Kidney (tissue), 14 donors: ENCODE results near the gene VWF. TPM values are rescaled to one million over a fixed set of nuclear protein-coding genes. Genes with fewer than 3 reads are reported as not detected.

Experiments
- DNase-seq, 5 donors: peaks; one replicate each; pipeline ENCODE4 v3.0.0-alpha.2; 2013 to 2020
- FAIRE-seq: peaks from 2 replicates; lab custom pipeline; 2012; peaks lifted over from hg19 to GRCh38; lab: Jason Lieb, UNC
- H3K27ac ChIP-seq, 2 donors: one replicate each; pipeline ENCODE4 v1.7.0; 2013; ENCODE audit warnings: low read depth in 2 of 2, low read length in 2 of 2, inconsistent platforms in 1 of 2
- H3K27me3 ChIP-seq: one replicate; pipeline ENCODE4 v1.7.1; 2013; ENCODE audit warnings: low read length, inconsistent platforms; ENCODE audit not compliant: control insufficient read depth, insufficient read depth
- H3K36me3 ChIP-seq, 3 donors: one replicate each; pipeline versions ENCODE4 v1.7.0 to v1.7.1; 2013; ENCODE audit warnings: low read length in 3 of 3, control low read depth in 1 of 3, inconsistent platforms in 1 of 3; ENCODE audit not compliant: insufficient read depth in 3 of 3, control insufficient read depth in 2 of 3
- H3K4me1 ChIP-seq, 3 donors: one replicate each; pipeline versions ENCODE4 v1.7.0 to v1.7.1; 2013; ENCODE audit warnings: low read length in 3 of 3, inconsistent platforms in 1 of 3, low read depth in 1 of 3; ENCODE audit not compliant: control insufficient read depth in 2 of 3, insufficient read depth in 2 of 3
- H3K4me3 ChIP-seq, 3 donors: one replicate each; pipeline versions ENCODE4 v1.7.0 to v1.8.1; 2013; ENCODE audit warnings: low read length in 3 of 3, control low read depth in 1 of 3, inconsistent platforms in 1 of 3
- H3K9ac ChIP-seq, 3 donors: one replicate each; pipeline versions ENCODE4 v1.7.0 to v1.7.1; 2013; ENCODE audit warnings: low read length in 3 of 3, control low read depth in 1 of 3, inconsistent platforms in 1 of 3
- H3K9me3 ChIP-seq, 3 donors: one replicate each; pipeline versions ENCODE4 v1.7.0 to v1.7.1; 2013; ENCODE audit warnings: low read length in 3 of 3, control low read depth in 1 of 3, inconsistent platforms in 1 of 3; ENCODE audit not compliant: control insufficient read depth in 2 of 3, insufficient read depth in 1 of 3
- intact Hi-C: fragments of 100-400 bp; cut with DNase I; formaldehyde crosslinking; loops from one replicate; pipeline ENCODE4 v1.11.1; 2022
- polyA plus RNA-seq: library from polyadenylated mRNA; stranded (reverse); fragments of 350-450 nt; fragmentation: Illumina TruSeq; extraction: RNeasy Lipid Tissue Mini Kit (QIAGEN cat#74804); gene quantifications from one replicate; pipeline ENCODE4 v1.2.3, GENCODE V29; 2014; ENCODE audit warnings: low read depth, low replicate concordance; ENCODE audit not compliant: insufficient read depth
- total RNA-seq: library from RNA; stranded (reverse); fragmentation: NEBNext Ultra II Directional; extraction: Animal tissue kit (Norgen Biotek cat#: 25700); gene quantifications from one replicate; pipeline ENCODE4 v1.2.1, GENCODE V29; 2021
- TF ChIP-seq, protein P1 (sequence below): IDR thresholded peaks from 3 replicates; pipeline ENCODE4 v1.5.1; 2012; ENCODE audit warnings: mild to moderate bottlenecking, moderate library complexity, borderline replicate concordance; ENCODE audit not compliant: insufficient read depth; ENCODE audit errors: extremely low read depth
- donor health status: control.
- donor health status: control.
- donor health status: control.
- donor health status: control.
- donor health status: control.
- donor health status: DM: yes; HTN: yes; CAD: no.
- donor health status: Normal renal cell carcinoma (clear cell type).

VWF gene
- total and polyA plus RNA-seq, 2 donors from 2014 or later: 9.6 to 183 TPM

DNA sequence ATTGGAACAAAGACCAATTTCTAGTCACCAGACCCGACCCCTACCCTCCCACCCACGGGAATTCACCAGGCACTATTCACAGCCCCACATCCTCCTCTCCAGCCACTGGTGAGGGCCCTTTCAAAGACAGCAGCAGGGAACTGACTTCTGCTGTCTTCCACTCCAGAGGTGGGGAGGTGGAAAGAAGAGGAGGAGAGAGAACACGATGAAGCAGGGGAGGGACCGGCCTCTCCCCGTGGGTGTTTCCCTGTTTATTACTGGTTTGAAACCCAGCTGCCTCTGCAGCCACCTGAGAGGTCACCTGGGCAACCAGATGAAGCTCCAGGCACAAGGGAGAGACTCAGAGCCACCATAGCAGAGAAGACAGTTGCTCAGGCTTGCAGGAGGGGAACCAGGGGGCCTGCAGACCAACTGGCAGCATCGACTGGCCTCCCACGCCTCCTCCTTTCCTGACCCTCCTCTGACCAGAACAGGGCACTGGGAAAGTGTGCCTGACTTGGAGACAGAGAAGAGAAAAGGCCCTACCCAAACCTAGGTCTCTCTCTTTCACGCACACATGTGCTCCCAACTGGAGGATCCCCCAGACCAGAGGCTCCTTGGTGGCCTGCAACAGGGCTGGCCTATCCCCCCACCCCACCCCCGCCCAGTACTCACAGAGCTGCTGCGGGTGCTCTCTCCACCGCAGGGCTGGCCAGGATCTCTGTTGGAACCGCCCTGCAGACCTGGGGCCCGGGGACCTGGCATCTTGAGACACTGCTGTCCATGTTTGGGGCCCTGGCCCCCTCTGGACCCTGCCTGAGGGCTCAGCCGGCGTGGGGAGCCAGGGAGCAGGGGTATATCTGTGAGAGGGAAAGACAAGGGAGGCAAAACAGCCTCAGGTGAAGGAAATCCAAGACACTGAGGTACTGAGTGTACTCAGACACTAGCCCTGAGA, 202.2 kb downstream of the VWF start:
- no peak for FAIRE-seq
- Histone ChIP-seq H3K9me3 (no peaks in the 10 kb centered on the region), H3K27ac (no peak overlapping the region), H3K27me3 (no peaks in the 10 kb centered on the region), H3K36me3 (no peaks in the 10 kb centered on the region), H3K4me1 (no peaks in the 10 kb centered on the region), H3K9ac (no peak overlapping the region), H3K4me3 (no peak overlapping the region)
- intact Hi-C loops: no loop called here
- DNase-seq: peak in 4 of 5 donors; percentile 43 to 63 (median 56)
- TF ChIP-seq, protein P1, sequence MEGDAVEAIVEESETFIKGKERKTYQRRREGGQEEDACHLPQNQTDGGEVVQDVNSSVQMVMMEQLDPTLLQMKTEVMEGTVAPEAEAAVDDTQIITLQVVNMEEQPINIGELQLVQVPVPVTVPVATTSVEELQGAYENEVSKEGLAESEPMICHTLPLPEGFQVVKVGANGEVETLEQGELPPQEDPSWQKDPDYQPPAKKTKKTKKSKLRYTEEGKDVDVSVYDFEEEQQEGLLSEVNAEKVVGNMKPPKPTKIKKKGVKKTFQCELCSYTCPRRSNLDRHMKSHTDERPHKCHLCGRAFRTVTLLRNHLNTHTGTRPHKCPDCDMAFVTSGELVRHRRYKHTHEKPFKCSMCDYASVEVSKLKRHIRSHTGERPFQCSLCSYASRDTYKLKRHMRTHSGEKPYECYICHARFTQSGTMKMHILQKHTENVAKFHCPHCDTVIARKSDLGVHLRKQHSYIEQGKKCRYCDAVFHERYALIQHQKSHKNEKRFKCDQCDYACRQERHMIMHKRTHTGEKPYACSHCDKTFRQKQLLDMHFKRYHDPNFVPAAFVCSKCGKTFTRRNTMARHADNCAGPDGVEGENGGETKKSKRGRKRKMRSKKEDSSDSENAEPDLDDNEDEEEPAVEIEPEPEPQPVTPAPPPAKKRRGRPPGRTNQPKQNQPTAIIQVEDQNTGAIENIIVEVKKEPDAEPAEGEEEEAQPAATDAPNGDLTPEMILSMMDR: no peak

DNA sequence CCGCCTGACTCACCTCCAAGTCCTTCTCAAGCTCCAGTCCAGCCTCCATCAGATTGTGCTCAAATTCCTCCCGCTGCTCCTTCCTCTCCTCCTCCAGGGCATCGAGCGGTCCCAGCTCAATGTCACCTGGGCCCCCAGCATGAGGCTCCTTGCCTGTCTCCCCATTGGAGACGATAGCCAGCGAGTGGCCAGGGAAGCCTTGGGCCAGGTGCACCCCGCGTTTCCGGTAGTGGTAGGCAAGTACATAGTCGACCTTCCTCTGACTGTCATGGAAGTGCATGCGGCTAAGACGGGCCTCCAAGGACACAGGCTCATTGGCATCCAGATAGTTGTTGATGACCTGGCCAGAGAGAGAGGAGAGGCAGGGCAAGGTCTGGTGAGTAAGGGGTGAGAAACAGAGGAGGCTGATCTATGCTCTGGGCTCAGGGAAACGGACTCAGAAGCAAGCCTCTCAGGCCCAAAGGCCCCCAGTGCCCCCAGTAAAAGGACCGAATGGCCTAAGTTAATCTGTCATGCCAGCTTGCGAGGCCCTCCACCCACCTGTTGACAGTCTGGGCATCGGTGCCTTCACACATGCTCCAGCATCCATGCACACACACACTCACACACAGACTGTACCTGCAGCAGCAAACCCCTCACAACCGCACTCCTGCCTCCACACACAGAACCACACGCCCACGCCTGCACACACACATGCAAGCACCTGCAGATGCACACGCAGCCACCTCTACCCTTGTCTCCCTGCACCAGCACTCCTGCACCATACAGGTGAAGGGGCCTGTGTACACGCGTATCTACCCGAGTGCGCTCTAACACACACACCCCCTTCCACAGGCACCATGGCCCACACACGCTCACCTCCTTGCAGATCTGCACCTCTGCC, 203.2 kb downstream of the VWF start:
- Histone ChIP-seq H3K36me3 (no peaks in the 10 kb centered on the region), H3K27ac (no peak overlapping the region), H3K9me3 (no peaks in the 10 kb centered on the region), H3K9ac (no peak overlapping the region), H3K4me3 (no peak overlapping the region), H3K27me3 (no peaks in the 10 kb centered on the region), H3K4me1 (no peaks in the 10 kb centered on the region)
- TF ChIP-seq, protein P1: no peak
- intact Hi-C loops: no loop called here
- FAIRE-seq (no peak), DNase-seq (no peak)

DNA sequence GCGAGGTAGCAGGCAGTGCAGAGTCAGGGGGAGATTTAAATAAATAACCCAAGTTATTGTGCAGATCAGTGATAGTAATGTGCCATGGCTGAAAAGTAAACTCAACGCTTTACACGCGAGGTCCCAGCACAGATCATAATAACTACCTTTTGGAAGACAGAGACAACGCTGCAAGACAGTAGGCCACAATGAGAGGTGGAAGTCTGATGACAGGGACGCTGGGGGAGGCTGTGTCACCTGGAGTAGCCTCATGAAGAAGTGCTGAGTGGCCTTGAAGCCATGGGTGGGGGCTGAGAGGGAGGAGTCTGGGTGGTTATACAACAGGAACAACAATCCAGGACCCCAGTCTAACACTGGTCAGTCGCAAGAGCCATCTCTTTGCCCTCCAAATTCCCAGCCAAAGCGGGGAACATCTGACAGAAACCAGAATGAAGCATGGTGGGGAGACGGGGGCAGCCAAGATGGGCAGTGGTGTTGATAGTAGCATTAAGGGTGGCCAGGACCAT, 207.6 kb downstream of the VWF start:
- no peaks in the 10 kb centered on the region for H3K9me3 ChIP-seq
- FAIRE-seq (no peak), DNase-seq (no peak)
- H3K27ac ChIP-seq: no peak overlapping the region
- no peaks in the 10 kb centered on the region for H3K27me3 ChIP-seq
- TF ChIP-seq, protein P1: no peak
- no peak overlapping the region for H3K9ac ChIP-seq
- no peaks in the 10 kb centered on the region for H3K36me3 ChIP-seq
- no peak overlapping the region for H3K4me3 ChIP-seq
- intact Hi-C loops: no loop called here
- no peaks in the 10 kb centered on the region for H3K4me1 ChIP-seq
